B cell (primary cell): ENCODE data around the gene UNC119B. TPM values are rescaled to one million over a fixed set of nuclear protein-coding genes. Genes with fewer than 3 reads are reported as not detected.

Experiments
- ATAC-seq: fragments of 200-7000 bp; cut with Tn5 transposase; one replicate; pipeline ENCODE4 v1.10.0; 2021; ENCODE audit warnings: low read depth, mild to moderate bottlenecking, moderate number of reproducible peaks, moderate library complexity
- CTCF ChIA-PET: fragments of 350-600 bp; sonication (Branson Sonifier 250); formaldehyde crosslinking; loops from one replicate; lab custom pipeline; 2021; ENCODE audit warnings: antibody characterized with exemption, inconsistent platforms; lab: Charles Lee
- POLR2A ChIA-PET: fragments of 350-600 bp; sonication (Branson Sonifier 250); formaldehyde crosslinking; loops from one replicate; lab custom pipeline; 2021; ENCODE audit warnings: antibody characterized with exemption; lab: Charles Lee
- DNase-seq: peaks from one replicate; pipeline ENCODE4 v3.0.0; 2013
- H2AFZ ChIP-seq: 2 replicates; pipeline ENCODE4 v1.6.1; 2012; ENCODE audit warnings: mild to moderate bottlenecking, low read depth, low read length; ENCODE audit not compliant: insufficient read depth, poor library complexity, severe bottlenecking
- H3K27ac ChIP-seq, 2 donors: 1 replicate in 1 of 2; 2 replicates in 1 of 2; pipeline ENCODE4 v1.5.1; 2012 to 2013; ENCODE audit warnings: low read length in 2 of 2, mild to moderate bottlenecking in 2 of 2, moderate library complexity in 1 of 2
- H3K27me3 ChIP-seq, 4 experiments: fragments of 200-600 bp in 1 of 4; sonication (generic) in 1 of 4; replicated peaks in 1 of 4; 1 replicate in 2 of 4; 2 replicates in 2 of 4; pipeline versions ENCODE4 v1.6.1 to v1.7.0; 2013 to 2016; ENCODE audit warnings: low read length in 3 of 4, mild to moderate bottlenecking in 2 of 4, mixed read lengths in 1 of 4, moderate library complexity in 1 of 4; ENCODE audit not compliant: insufficient read depth in 4 of 4, control insufficient read depth in 3 of 4; ENCODE audit errors: control extremely low read depth in 1 of 4
- H3K36me3 ChIP-seq, 2 experiments: replicated peaks in 1 of 2; 1 replicate in 1 of 2; 2 replicates in 1 of 2; pipeline versions ENCODE4 v1.6.1 to v1.7.1; 2013; ENCODE audit warnings: low read length in 1 of 2; ENCODE audit not compliant: insufficient read depth in 2 of 2, control insufficient read depth in 1 of 2; ENCODE audit errors: control extremely low read depth in 1 of 2, extremely low read depth in 1 of 2
- H3K4me1 ChIP-seq, 2 donors: fragments of 200-600 bp in 1 of 2; sonication (generic) in 1 of 2; 1 replicate in 1 of 2; 2 replicates in 1 of 2; pipeline versions ENCODE4 v1.5.1 to v1.6.1; 2013 to 2017; ENCODE audit warnings: low read length in 2 of 2; ENCODE audit not compliant: control insufficient read depth in 2 of 2, insufficient read depth in 2 of 2
- H3K4me2 ChIP-seq: replicated peaks from 2 replicates; pipeline ENCODE3; 2012; ENCODE audit warnings: mild to moderate bottlenecking, low read depth, low read length; ENCODE audit not compliant: poor library complexity, severe bottlenecking
- H3K4me3 ChIP-seq, 5 experiments: fragments of 200-600 bp in 1 of 5; sonication (generic) in 1 of 5; 1 replicate in 3 of 5; 2 replicates in 2 of 5; pipeline versions ENCODE4 v1.5.1 to v1.7.0; 2011 to 2016; ENCODE audit warnings: low read length in 4 of 5, mild to moderate bottlenecking in 4 of 5, low read depth in 2 of 5, control low read depth in 1 of 5, moderate library complexity in 1 of 5; ENCODE audit not compliant: insufficient read depth in 1 of 5; ENCODE audit errors: control extremely low read depth in 1 of 5, extremely low read depth in 1 of 5
- H3K79me2 ChIP-seq: fragments of 200-600 bp; sonication (generic); one replicate; pipeline ENCODE4 v1.6.0; 2016; ENCODE audit warnings: low read length; ENCODE audit not compliant: control insufficient read depth, insufficient read depth
- H3K9ac ChIP-seq: fragments of 200-600 bp; sonication (generic); 2 replicates; pipeline ENCODE4 v1.6.1; 2017; ENCODE audit warnings: mild to moderate bottlenecking, low read length, moderate library complexity
- H3K9me3 ChIP-seq, 3 donors: one replicate each; pipeline versions ENCODE4 v1.6.1 to v1.7.1; 2013; ENCODE audit warnings: low read length in 2 of 3; ENCODE audit not compliant: control insufficient read depth in 2 of 3, insufficient read depth in 1 of 3; ENCODE audit errors: control extremely low read depth in 1 of 3
- H4K20me1 ChIP-seq: 2 replicates; pipeline ENCODE4 v1.6.0; 2012; ENCODE audit warnings: mild to moderate bottlenecking, low read length; ENCODE audit not compliant: insufficient read depth, control insufficient read depth, poor library complexity, severe bottlenecking
- H3K27ac Mint-ChIP-seq: one replicate; pipeline ENCODE4 v1.8.0; 2021; ENCODE audit warnings: mixed read lengths
- H3K27me3 Mint-ChIP-seq: one replicate; pipeline ENCODE4 v1.8.0; 2021; ENCODE audit warnings: mixed read lengths
- H3K4me1 Mint-ChIP-seq: one replicate; pipeline ENCODE4 v1.8.0; 2021; ENCODE audit warnings: mixed read lengths
- H3K4me3 Mint-ChIP-seq: one replicate; pipeline ENCODE4 v1.8.0; 2021; ENCODE audit warnings: mixed read lengths
- H3K9me3 Mint-ChIP-seq: one replicate; pipeline ENCODE4 v1.8.0; 2022; ENCODE audit warnings: mixed read lengths; ENCODE audit not compliant: insufficient read depth
- CTCF ChIP-seq: fragments of 200-600 bp; IDR thresholded peaks from one replicate; pipeline ENCODE4 v1.8.0; 2022; ENCODE audit warnings: antibody characterized with exemption, mild to moderate bottlenecking
- EZH2 ChIP-seq: IDR thresholded peaks from 2 replicates; pipeline ENCODE4 v1.6.1; 2012; ENCODE audit warnings: borderline replicate concordance, low read depth, mild to moderate bottlenecking, moderate library complexity, low read length; ENCODE audit not compliant: insufficient read depth, poor library complexity, severe bottlenecking
- WGBS: methylation state at CpG from one replicate; pipeline ENCODE4 v1.1.5; 2013; ENCODE audit warnings: missing lambda C conversion rate; ENCODE audit not compliant: insufficient coverage; 5-methylcytosine and 5-hydroxymethylcytosine counted together
- intact Hi-C: fragments of 100-400 bp; cut with micrococcal nuclease; formaldehyde crosslinking; loops from one replicate; pipeline ENCODE4 v1.10.0; 2022
- polyA plus RNA-seq: library from polyadenylated mRNA; depleted of rRNA; stranded (reverse); fragments of >200 nt; gene quantifications from 2 replicates; pipeline ENCODE4 v1.2.3, GENCODE V29; 2012
- total RNA-seq, 2 donors: library from RNA; stranded (reverse); fragments of 120-200 nt in 1 of 2; gene quantifications; 1 replicate in 1 of 2; 2 replicates in 1 of 2; pipeline versions ENCODE4 v1.2.3 to v1.2.4, GENCODE V29; 2013 to 2022

The UNC119B gene
- total and polyA plus RNA-seq, 2 donors (not counting 1 experiment from before 2014, with no cell fraction given) = 7.2 to 22.7 TPM

DNA sequence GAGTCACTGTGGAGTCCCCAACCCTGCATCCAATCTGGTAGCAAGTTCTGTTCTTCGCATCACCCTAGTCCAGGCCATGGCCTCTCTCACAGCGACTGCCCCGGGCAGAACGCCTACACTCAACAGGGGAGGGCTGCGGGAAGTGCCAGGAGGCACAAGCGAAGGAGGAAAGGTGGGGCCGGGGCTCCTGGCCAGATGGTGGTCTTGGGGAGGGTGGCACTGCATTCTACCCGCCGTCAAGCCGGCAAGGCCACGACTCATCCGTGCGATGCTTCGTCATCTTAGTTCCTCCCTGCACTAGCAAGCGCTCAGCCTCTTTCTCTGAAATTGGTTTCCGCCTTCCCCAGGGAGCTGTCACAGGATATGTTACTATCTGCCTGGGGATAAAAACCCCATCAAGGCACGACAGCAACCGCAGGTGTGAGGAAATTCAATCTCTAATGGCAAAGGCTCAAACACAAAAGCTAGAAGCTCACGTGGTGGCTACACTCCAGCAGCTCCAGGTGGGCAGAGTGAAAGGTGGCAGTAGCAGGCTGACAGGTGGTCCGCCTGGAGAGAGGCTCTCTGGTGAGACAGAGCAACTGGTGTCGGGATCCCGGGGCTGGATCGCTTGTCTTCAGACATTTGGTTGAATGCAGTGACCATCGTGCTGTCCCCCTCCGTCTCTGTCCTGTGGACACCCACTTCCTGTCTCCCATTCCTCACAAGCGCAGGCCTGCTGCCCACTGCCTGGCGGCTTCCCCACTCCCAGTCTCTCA lies 49.5 kb downstream of the UNC119B start:
- Mint-ChIP-seq H3K9me3 (peaks cover 4% of the 10 kb centered on the region), H3K4me3 (no peak overlapping the region), H3K4me1 (no peaks in the 10 kb centered on the region), H3K27me3 (no peaks in the 10 kb centered on the region), H3K27ac (no peak overlapping the region)
- H4K20me1 ChIP-seq = no peaks in the 10 kb centered on the region
- H3K4me3 ChIP-seq = no peak overlapping the region
- TF ChIP-seq CTCF (no peak), EZH2 (no peak)
- peaks cover 0 to 10% (median 4%) of the 10 kb centered on the region in 3 donors for H3K9me3 ChIP-seq
- intact Hi-C loops = no loop called here
- no peaks in the 10 kb centered on the region for H3K27me3 ChIP-seq
- DNase-seq (no peak), ATAC-seq (no peak)
- no peak overlapping the region for H3K9ac ChIP-seq
- H3K4me1 ChIP-seq = no peaks in the 10 kb centered on the region
- 88% methylated on average over 23 of the region's 27 CpGs for WGBS
- no peak overlapping the region for H3K4me2 ChIP-seq
- no peak overlapping the region for H3K27ac ChIP-seq
- POLR2A ChIA-PET = no interaction called here
- H3K36me3 ChIP-seq = peaks cover 0 to 24% of the 10 kb centered on the region in 2 experiments
- CTCF ChIA-PET = interaction anchor here (1.1 kb wide), 1 partner anchor 26 kb away, joined by 3 read pairs; no protein-coding TSS in a partner anchor
- H2AFZ ChIP-seq = no peak overlapping the region
- no peaks in the 10 kb centered on the region for H3K79me2 ChIP-seq
